CD14-positive monocyte (primary cell): Measurements from ENCODE around the gene PSMG1. TPM values are rescaled to one million over a fixed set of nuclear protein-coding genes. Genes with fewer than 3 reads are reported as not detected.

Experiments
- DNase-seq, 3 donors: peaks; one replicate each; pipeline ENCODE4 v3.0.0-alpha.2; 2011 to 2022
- H2AFZ ChIP-seq: 2 replicates; pipeline ENCODE4 v1.6.0; 2012; ENCODE audit warnings: mild to moderate bottlenecking, low read depth, low read length, inconsistent platforms; ENCODE audit not compliant: insufficient read depth, poor library complexity, severe bottlenecking
- H3K27ac ChIP-seq, 2 donors: 1 replicate in 1 of 2; 2 replicates in 1 of 2; pipeline ENCODE4 v1.5.1; 2012 to 2013; ENCODE audit warnings: low read length in 2 of 2, control low read depth in 1 of 2, inconsistent platforms in 1 of 2, low read depth in 1 of 2, mild to moderate bottlenecking in 1 of 2
- H3K27me3 ChIP-seq, 2 donors: one replicate each; pipeline versions ENCODE4 v1.6.0 to v1.6.1; 2011 to 2013; ENCODE audit warnings: low read length in 2 of 2; ENCODE audit not compliant: control insufficient read depth in 2 of 2, insufficient read depth in 2 of 2
- H3K36me3 ChIP-seq, 2 donors: replicated peaks in 1 of 2; 1 replicate in 1 of 2; 2 replicates in 1 of 2; pipeline versions ENCODE4 v1.5.1 to v1.6.1; 2012 to 2013; ENCODE audit warnings: low read length in 2 of 2, control low read depth in 1 of 2, inconsistent platforms in 1 of 2, mild to moderate bottlenecking in 1 of 2; ENCODE audit not compliant: insufficient read depth in 2 of 2, control insufficient read depth in 1 of 2
- H3K4me1 ChIP-seq, 2 donors: 1 replicate in 1 of 2; 2 replicates in 1 of 2; pipeline versions ENCODE4 v1.5.1 to v1.6.1; 2012 to 2013; ENCODE audit warnings: low read length in 2 of 2, control low read depth in 1 of 2, inconsistent platforms in 1 of 2, mild to moderate bottlenecking in 1 of 2, moderate library complexity in 1 of 2; ENCODE audit not compliant: insufficient read depth in 2 of 2, control insufficient read depth in 1 of 2
- H3K4me2 ChIP-seq: replicated peaks from 2 replicates; pipeline ENCODE3; 2012; ENCODE audit warnings: low read length, moderate library complexity, mild to moderate bottlenecking; ENCODE audit not compliant: poor library complexity, severe bottlenecking; ENCODE audit errors: extremely low read depth
- H3K4me3 ChIP-seq, 3 experiments: fragments of 200-600 bp in 1 of 3; sonication (generic) in 1 of 3; replicated peaks in 1 of 3; 1 replicate in 2 of 3; 2 replicates in 1 of 3; pipeline ENCODE4 v1.5.1; 2011 to 2013; ENCODE audit warnings: low read length in 3 of 3, mild to moderate bottlenecking in 3 of 3, control low read depth in 2 of 3, low read depth in 2 of 3, inconsistent platforms in 1 of 3, moderate library complexity in 1 of 3
- H3K79me2 ChIP-seq: 2 replicates; pipeline ENCODE4 v1.6.0; 2012; ENCODE audit warnings: mild to moderate bottlenecking, control low read depth, inconsistent platforms, low read length, moderate library complexity; ENCODE audit not compliant: insufficient read depth
- H3K9ac ChIP-seq: 2 replicates; pipeline ENCODE4 v1.6.0; 2017; ENCODE audit warnings: low read length, mild to moderate bottlenecking; ENCODE audit not compliant: insufficient read depth, poor library complexity, severe bottlenecking
- H3K9me3 ChIP-seq, 2 donors: replicated peaks in 1 of 2; 1 replicate in 1 of 2; 2 replicates in 1 of 2; pipeline versions ENCODE4 v1.5.1 to v1.6.1; 2012 to 2013; ENCODE audit warnings: low read length in 2 of 2, control low read depth in 1 of 2; ENCODE audit not compliant: control insufficient read depth in 1 of 2, insufficient read depth in 1 of 2
- H4K20me1 ChIP-seq: 2 replicates; pipeline ENCODE4 v1.6.0; 2012; ENCODE audit warnings: mild to moderate bottlenecking, low read length, control low read depth, moderate library complexity; ENCODE audit not compliant: insufficient read depth
- H3K27ac Mint-ChIP-seq, 7 donors: one replicate each; pipeline ENCODE4 v1.8.0; 2020; ENCODE audit warnings: mild to moderate bottlenecking in 7 of 7, mixed read lengths in 7 of 7, moderate library complexity in 6 of 7, inconsistent platforms in 2 of 7
- H3K27me3 Mint-ChIP-seq, 3 donors: one replicate each; pipeline ENCODE4 v1.8.0; 2021 to 2022; ENCODE audit warnings: low read depth in 3 of 3, mild to moderate bottlenecking in 3 of 3, mixed read lengths in 3 of 3, moderate library complexity in 3 of 3, inconsistent platforms in 1 of 3
- H3K36me3 Mint-ChIP-seq, 2 donors: one replicate each; pipeline ENCODE4 v1.8.0; 2020; ENCODE audit warnings: mixed read lengths in 2 of 2, inconsistent platforms in 1 of 2, mild to moderate bottlenecking in 1 of 2
- H3K4me1 Mint-ChIP-seq: one replicate; pipeline ENCODE4 v1.8.0; 2020; ENCODE audit warnings: mild to moderate bottlenecking, mixed read lengths
- H3K4me3 Mint-ChIP-seq, 2 donors: one replicate each; pipeline ENCODE4 v1.8.0; 2020; ENCODE audit warnings: mild to moderate bottlenecking in 2 of 2, mixed read lengths in 2 of 2, moderate library complexity in 1 of 2
- H3K9me3 Mint-ChIP-seq, 7 donors: one replicate each; pipeline ENCODE4 v1.8.0; 2020 to 2022; ENCODE audit warnings: mixed read lengths in 7 of 7, mild to moderate bottlenecking in 6 of 7, moderate library complexity in 6 of 7, inconsistent platforms in 2 of 7
- WGBS: methylation state at CpG from one replicate; pipeline ENCODE4 v1.1.5; 2013; ENCODE audit warnings: missing lambda C conversion rate; ENCODE audit not compliant: insufficient coverage; 5-methylcytosine and 5-hydroxymethylcytosine counted together
- intact Hi-C, 2 donors: fragments of 100-400 bp; cut with micrococcal nuclease; formaldehyde crosslinking; loops; one replicate each; pipeline versions ENCODE4 v1.15.0 to v1.15.1; 2023
- polyA plus RNA-seq, 3 donors: library from polyadenylated mRNA; depleted of rRNA in 1 of 3; unstranded in 2 of 3; stranded (reverse) in 1 of 3; fragments of 300-500 nt in 2 of 3; fragments of >200 nt in 1 of 3; fragmentation: Illumina TruSeq in 2 of 3; gene quantifications; 1 replicate in 2 of 3; 2 replicates in 1 of 3; pipeline ENCODE4 v1.2.3, GENCODE V29; 2012 to 2021
- TF ChIP-seq, protein P1 (sequence below): fragments of 200-600 bp; IDR thresholded peaks from one replicate; pipeline ENCODE4 v1.8.0; 2022; ENCODE audit warnings: antibody characterized with exemption, mild to moderate bottlenecking

Gene PSMG1
- polyA plus RNA-seq, 3 donors, result 8.5 to 29.2 (median 26.2) TPM

DNA sequence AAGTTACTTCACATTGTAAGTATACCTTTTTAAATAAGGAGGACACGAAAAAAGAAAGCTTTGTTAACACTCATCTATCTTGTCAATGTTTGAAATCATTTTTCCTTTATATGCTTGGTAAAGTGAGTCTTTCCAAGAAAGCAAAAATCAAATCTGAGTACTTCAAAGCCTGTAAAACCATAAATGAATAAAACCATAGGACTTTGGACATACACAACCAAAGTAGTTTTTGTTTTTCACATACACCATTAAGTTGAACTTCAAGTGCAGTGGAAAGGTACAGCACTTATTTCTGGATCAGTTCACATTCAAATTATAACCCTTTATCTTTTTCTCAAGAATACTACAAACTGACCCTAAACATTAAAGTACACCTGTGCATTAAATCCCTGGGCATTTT, 10.1 kb upstream of the PSMG1 start:
- WGBS, result no CpG with 5 or more reads among the region's 1 CpG
- peaks cover 50 to 70% of the 10 kb centered on the region in 2 donors for H3K36me3 ChIP-seq
- H3K4me3 ChIP-seq, result no peak overlapping the region
- no peak overlapping the region for H3K27ac ChIP-seq
- Mint-ChIP-seq H3K4me1 (peaks cover 2% of the 10 kb centered on the region), H3K4me3 (no peak overlapping the region), H3K36me3 (peaks cover 44 to 52% of the 10 kb centered on the region in 2 donors), H3K27me3 (no peaks in the 10 kb centered on the region), H3K9me3 (no peaks in the 10 kb centered on the region), H3K27ac (no peak overlapping the region)
- no peak overlapping the region for H2AFZ ChIP-seq
- no peaks in the 10 kb centered on the region for H3K9me3 ChIP-seq
- no peak overlapping the region for H3K4me2 ChIP-seq
- no peak overlapping the region for H3K9ac ChIP-seq
- DNase-seq, result no peak
- no peaks in the 10 kb centered on the region for H3K79me2 ChIP-seq
- TF ChIP-seq, protein P1, sequence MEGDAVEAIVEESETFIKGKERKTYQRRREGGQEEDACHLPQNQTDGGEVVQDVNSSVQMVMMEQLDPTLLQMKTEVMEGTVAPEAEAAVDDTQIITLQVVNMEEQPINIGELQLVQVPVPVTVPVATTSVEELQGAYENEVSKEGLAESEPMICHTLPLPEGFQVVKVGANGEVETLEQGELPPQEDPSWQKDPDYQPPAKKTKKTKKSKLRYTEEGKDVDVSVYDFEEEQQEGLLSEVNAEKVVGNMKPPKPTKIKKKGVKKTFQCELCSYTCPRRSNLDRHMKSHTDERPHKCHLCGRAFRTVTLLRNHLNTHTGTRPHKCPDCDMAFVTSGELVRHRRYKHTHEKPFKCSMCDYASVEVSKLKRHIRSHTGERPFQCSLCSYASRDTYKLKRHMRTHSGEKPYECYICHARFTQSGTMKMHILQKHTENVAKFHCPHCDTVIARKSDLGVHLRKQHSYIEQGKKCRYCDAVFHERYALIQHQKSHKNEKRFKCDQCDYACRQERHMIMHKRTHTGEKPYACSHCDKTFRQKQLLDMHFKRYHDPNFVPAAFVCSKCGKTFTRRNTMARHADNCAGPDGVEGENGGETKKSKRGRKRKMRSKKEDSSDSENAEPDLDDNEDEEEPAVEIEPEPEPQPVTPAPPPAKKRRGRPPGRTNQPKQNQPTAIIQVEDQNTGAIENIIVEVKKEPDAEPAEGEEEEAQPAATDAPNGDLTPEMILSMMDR, result no peak
- H4K20me1 ChIP-seq, result peaks cover 2% of the 10 kb centered on the region
- no peaks in the 10 kb centered on the region for H3K27me3 ChIP-seq
- H3K4me1 ChIP-seq, result no peaks in the 10 kb centered on the region
- intact Hi-C loops, result no loop called here

DNA sequence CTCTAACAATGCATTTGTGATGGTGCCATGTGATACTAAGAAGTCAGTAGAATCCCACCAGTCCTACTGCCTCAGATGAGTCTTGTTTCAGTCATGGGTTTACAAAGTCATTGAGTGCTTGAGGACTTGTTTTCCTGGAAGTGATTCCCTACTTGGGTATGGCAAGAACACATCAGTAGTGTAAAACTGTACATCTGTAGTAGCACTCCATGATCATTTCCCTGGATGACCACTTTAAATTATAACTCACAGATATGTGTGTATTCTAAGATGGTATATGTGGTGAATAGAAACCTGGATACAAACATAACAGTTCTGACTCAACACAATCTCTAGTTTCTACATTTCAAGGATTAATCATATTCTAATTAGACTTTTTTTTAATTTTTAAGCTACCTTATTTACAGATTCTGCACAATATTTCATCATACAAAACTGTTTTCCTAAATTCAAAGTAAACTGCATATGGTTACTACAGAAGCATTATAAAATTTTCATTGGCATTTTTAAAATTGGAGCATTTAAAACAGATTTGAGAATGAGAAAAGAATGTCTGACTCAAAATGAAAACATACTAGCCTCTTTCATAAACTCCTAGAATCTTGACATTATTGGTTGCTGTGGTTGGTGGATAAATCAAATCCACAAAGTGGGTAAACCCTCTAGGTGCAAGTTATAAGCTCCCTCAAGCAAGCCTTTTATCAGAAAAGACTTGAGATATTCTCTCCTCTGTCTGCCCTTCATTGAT, 6.8 kb upstream of the PSMG1 start:
- TF ChIP-seq, protein P1, result no peak
- peaks cover 7% of the 10 kb centered on the region for H3K4me1 Mint-ChIP-seq
- Histone ChIP-seq H3K27ac (no peak overlapping the region), H3K9me3 (no peaks in the 10 kb centered on the region), H3K79me2 (no peaks in the 10 kb centered on the region), H2AFZ (no peak overlapping the region), H3K4me2 (no peak overlapping the region), H3K4me1 (no peaks in the 10 kb centered on the region), H3K9ac (no peak overlapping the region), H3K27me3 (no peaks in the 10 kb centered on the region), H3K4me3 (no peak overlapping the region), H3K36me3 (peaks cover 19 to 36% of the 10 kb centered on the region in 2 donors), H4K20me1 (no peaks in the 10 kb centered on the region)
- H3K4me3 Mint-ChIP-seq, result no peak overlapping the region
- no peak overlapping the region for H3K27ac Mint-ChIP-seq
- no peaks in the 10 kb centered on the region for H3K27me3 Mint-ChIP-seq
- peaks cover 17 to 20% of the 10 kb centered on the region in 2 donors for H3K36me3 Mint-ChIP-seq
- no peak for DNase-seq
- intact Hi-C loops, result no loop called here
- H3K9me3 Mint-ChIP-seq, result no peaks in the 10 kb centered on the region
